GM20431 (cell line): ENCODE results near the gene PRKAG2.

Experiments
- in situ Hi-C: fragments of 300-500 bp; cut with MseI, MboI; formaldehyde crosslinking; loops from one replicate; pipeline ENCODE4 v1.15.0; 2020; ENCODE audit warnings: low sequenced_read_pairs; ENCODE audit not compliant: unreplicated experiment

The PRKAG2 gene

GRCh38 chr7:151709141-151710038 lies 167.5 kb downstream of the PRKAG2 start:
- in situ Hi-C loops = no loop called here

GRCh38 chr7:151708610-151709009 lies 168.3 kb downstream of the PRKAG2 start:
- in situ Hi-C loops = no loop called here

- in situ Hi-C loops = no loop called here
Measured at GRCh38 chr7:151707757-151708156, 169.2 kb downstream of the PRKAG2 start.

- in situ Hi-C loops = no loop called here
Measured at GRCh38 chr7:151707105-151707469, 169.8 kb downstream of the PRKAG2 start.

GRCh38 chr7:151706277-151707104 lies 170.4 kb downstream of the PRKAG2 start:
- in situ Hi-C loops = no loop called here

- in situ Hi-C loops = no loop called here
Measured at GRCh38 chr7:151705636-151706276, 171.2 kb downstream of the PRKAG2 start.

GRCh38 chr7:151704960-151705635 lies 171.8 kb downstream of the PRKAG2 start:
- in situ Hi-C loops = no loop called here

GRCh38 chr7:151704299-151704959 lies 172.5 kb downstream of the PRKAG2 start:
- in situ Hi-C loops = no loop called here

GRCh38 chr7:151702961-151703360 lies 174.0 kb downstream of the PRKAG2 start:
- in situ Hi-C loops = no loop called here

- in situ Hi-C loops = no loop called here
Measured at GRCh38 chr7:151700586-151701165, 176.2 kb downstream of the PRKAG2 start.

GRCh38 chr7:151699928-151700319 lies 177.0 kb downstream of the PRKAG2 start:
- in situ Hi-C loops = no loop called here

- in situ Hi-C loops = no loop called here
Measured at GRCh38 chr7:151699147-151699927, 177.6 kb downstream of the PRKAG2 start.

GRCh38 chr7:151697942-151698341 lies 179.0 kb downstream of the PRKAG2 start:
- in situ Hi-C loops = no loop called here

- in situ Hi-C loops = no loop called here
Measured at GRCh38 chr7:151697515-151697895, 179.4 kb downstream of the PRKAG2 start.

- in situ Hi-C loops = no loop called here
Measured at GRCh38 chr7:151696721-151697514, 180.0 kb downstream of the PRKAG2 start.

- in situ Hi-C loops = no loop called here
Measured at GRCh38 chr7:151695951-151696541, 180.9 kb downstream of the PRKAG2 start.

- in situ Hi-C loops = no loop called here
Measured at GRCh38 chr7:151694828-151695580, 181.9 kb downstream of the PRKAG2 start.
